ENCODE results near the gene GPX3. TPM values are rescaled to one million over a fixed set of nuclear protein-coding genes. Genes with fewer than 3 reads are reported as not detected.

Gene GPX3
- total and polyA plus RNA-seq, 2 of the 13 experiments (the other 11 are each of a cell fraction or from before 2014, with no cell fraction given), result 33.8 to 1,892 TPM

DNA sequence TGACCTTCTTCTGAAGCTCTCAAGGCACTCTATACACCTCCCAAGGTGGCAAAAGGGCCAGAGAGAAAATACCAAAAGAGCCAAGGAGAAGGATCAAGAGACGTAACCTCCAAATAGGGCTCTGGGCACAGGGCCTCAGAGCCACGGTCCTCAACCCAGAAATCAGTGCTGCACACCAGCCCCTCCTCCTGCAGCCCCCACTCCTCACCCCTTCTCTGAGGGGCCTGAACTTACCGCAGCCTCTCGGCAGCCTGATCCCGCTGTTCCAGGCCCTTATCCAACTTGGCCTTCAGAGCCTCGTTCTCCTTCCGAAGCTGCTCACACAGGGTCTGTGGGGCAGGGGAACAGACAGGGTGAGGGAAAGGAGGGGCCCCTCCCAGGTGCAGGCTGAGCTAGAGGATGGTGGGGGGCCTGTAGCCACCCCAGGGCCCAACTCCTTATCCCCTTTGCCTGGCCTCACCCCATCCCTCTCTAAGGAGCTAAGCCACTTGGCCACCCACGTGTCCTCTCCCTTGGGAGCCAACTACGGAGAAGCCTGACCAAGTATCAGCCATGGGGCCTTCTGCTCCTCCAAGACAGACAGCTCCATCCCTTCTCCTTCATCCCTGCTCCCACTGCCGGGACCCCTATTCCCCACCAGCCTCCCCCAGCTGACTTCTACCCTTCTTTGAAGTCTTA, 31.7 kb downstream of the GPX3 start:
- peaks cover 7% of the 10 kb centered on the region; the same call in 1 of the 2 replicates for H4K20me1 ChIP-seq (ENCODE audit: insufficient read depth, low read length)
- CTCF ChIA-PET (ENCODE audit: low intra/inter-chr PET ratio, low total read pairs), result interaction anchor here (0.7 to 3.1 kb wide), 3 partner anchors 50 to 74 kb away, joined by 3 to 62 read pairs (median 6); no protein-coding TSS in a partner anchor
- DNase-seq (ENCODE audit: low spot score) (no peak), ATAC-seq (peak; percentile 44), FAIRE-seq (no peak)
- no peak overlapping the region for H3K9ac ChIP-seq (ENCODE audit: insufficient read depth, low read depth, low read length)
- POLR2A ChIA-PET, result interaction anchor here (1.2 kb wide), 1 partner anchor 63 kb away, joined by 5 read pairs; no protein-coding TSS in a partner anchor
- H2AFZ ChIP-seq (ENCODE audit: low read length), result no peak overlapping the region
- no TSS peak for BruUV-seq (replicated peaks)
- no peak overlapping the region for H3K27ac ChIP-seq (ENCODE audit: extremely low read length, insufficient read depth, low read length)
- no peak overlapping the region for H3K4me2 ChIP-seq (ENCODE audit: low read depth, low read length)
- intact Hi-C loops (cut with micrococcal nuclease; ENCODE audit: unreplicated experiment), result loop anchor here (1.0 to 5.0 kb wide), 3 partner anchors 35 to 113 kb away; no protein-coding TSS in a partner anchor
- WGBS (ENCODE audit: low lambda C conversion rate), result 91% methylated on average over 10 of the region's 10 CpGs
- no peaks in the 10 kb centered on the region for H3K27me3 ChIP-seq (ENCODE audit: control insufficient read depth in 1 of 2, insufficient read depth in 2 of 2, low read length in 2 of 2)
- peaks cover 48 to 76% of the 10 kb centered on the region in 2 experiments for H3K36me3 ChIP-seq (replicated peaks in 1 of 2; ENCODE audit: control insufficient read depth in 1 of 2, insufficient read depth in 2 of 2, low read length in 2 of 2)
- no peaks in the 10 kb centered on the region for H3K79me2 ChIP-seq (ENCODE audit: insufficient read depth, low read length)
- no peak overlapping the region for H3K4me3 ChIP-seq (replicated peaks in 1 of 3; ENCODE audit: insufficient read depth in 1 of 3, low read depth in 2 of 3, low read length in 3 of 3)
- TF ChIP-seq HNF4G (IDR thresholded peaks at IDR 0.05; ENCODE audit: borderline replicate concordance, low read depth, low read length) (no peak), HNF4G (CRISPR knock-in tag; IDR thresholded peaks at IDR 0.05; ENCODE audit: borderline replicate concordance, low read depth) (0 out of 2 replicates have a peak, but pooled peaks have one; percentile 1), ETV5 (CRISPR knock-in tag; IDR thresholded peaks at IDR 0.05; ENCODE audit: borderline replicate concordance) (0 out of 2 replicates have a peak, but pooled peaks have one; percentile 6), RBM22 (optimal IDR thresholded peaks at IDR 0.05; ENCODE audit: low read length) (no peak)
- TF ChIP-seq, protein P1, sequence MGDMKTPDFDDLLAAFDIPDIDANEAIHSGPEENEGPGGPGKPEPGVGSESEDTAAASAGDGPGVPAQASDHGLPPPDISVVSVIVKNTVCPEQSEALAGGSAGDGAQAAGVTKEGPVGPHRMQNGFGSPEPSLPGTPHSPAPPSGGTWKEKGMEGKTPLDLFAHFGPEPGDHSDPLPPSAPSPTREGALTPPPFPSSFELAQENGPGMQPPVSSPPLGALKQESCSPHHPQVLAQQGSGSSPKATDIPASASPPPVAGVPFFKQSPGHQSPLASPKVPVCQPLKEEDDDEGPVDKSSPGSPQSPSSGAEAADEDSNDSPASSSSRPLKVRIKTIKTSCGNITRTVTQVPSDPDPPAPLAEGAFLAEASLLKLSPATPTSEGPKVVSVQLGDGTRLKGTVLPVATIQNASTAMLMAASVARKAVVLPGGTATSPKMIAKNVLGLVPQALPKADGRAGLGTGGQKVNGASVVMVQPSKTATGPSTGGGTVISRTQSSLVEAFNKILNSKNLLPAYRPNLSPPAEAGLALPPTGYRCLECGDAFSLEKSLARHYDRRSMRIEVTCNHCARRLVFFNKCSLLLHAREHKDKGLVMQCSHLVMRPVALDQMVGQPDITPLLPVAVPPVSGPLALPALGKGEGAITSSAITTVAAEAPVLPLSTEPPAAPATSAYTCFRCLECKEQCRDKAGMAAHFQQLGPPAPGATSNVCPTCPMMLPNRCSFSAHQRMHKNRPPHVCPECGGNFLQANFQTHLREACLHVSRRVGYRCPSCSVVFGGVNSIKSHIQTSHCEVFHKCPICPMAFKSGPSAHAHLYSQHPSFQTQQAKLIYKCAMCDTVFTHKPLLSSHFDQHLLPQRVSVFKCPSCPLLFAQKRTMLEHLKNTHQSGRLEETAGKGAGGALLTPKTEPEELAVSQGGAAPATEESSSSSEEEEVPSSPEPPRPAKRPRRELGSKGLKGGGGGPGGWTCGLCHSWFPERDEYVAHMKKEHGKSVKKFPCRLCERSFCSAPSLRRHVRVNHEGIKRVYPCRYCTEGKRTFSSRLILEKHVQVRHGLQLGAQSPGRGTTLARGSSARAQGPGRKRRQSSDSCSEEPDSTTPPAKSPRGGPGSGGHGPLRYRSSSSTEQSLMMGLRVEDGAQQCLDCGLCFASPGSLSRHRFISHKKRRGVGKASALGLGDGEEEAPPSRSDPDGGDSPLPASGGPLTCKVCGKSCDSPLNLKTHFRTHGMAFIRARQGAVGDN (CRISPR knock-in tag; IDR thresholded peaks at IDR 0.05), result peak; percentile 16; the same call in 1 of the 2 replicates
- H3K9me3 ChIP-seq (ENCODE audit: low read length), result no peaks in the 10 kb centered on the region
- in situ Hi-C loops (cut with HindIII; ENCODE audit: extremely low pct_ligation_motif_present, low pct_unique_long_range_greater_than_20kb), result loop anchor here (5.0 kb wide), 1 partner anchor 65 kb away; no protein-coding TSS in a partner anchor
- H3K4me1 ChIP-seq (ENCODE audit: insufficient read depth, low read length), result no peaks in the 10 kb centered on the region
